OCI-M2 (cell line): ENCODE results near the gene EHD4.

ENCODE experiments used
- DNase-seq: peaks from one replicate; lab custom pipeline; 2025; ENCODE audit not compliant: unreplicated experiment; lab: John Stamatoyannopoulos, UW

EHD4 gene

DNA sequence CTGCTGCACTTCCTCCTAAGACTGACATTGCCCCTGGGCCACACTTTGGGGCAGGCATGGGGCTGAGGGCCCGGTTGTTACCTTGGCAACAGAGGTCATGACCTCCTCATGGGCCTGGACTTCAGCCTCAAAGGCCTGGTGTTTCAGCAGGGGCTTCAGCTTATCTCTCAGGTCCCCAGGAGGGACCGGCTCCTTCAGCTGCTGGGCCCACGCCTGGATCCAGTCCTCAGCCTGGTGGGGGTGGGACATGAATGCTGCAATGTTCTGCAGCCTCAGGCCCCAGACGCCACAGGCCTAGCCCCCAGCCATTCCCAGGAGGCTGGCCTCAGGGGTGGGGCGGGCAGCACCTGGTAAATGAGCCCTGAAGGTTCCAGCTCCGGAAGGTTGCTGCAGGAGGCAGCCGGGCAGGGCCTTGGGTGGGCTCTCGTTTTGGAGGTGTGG lies 106.1 kb downstream of the EHD4 start:
- no peak for DNase-seq

DNA sequence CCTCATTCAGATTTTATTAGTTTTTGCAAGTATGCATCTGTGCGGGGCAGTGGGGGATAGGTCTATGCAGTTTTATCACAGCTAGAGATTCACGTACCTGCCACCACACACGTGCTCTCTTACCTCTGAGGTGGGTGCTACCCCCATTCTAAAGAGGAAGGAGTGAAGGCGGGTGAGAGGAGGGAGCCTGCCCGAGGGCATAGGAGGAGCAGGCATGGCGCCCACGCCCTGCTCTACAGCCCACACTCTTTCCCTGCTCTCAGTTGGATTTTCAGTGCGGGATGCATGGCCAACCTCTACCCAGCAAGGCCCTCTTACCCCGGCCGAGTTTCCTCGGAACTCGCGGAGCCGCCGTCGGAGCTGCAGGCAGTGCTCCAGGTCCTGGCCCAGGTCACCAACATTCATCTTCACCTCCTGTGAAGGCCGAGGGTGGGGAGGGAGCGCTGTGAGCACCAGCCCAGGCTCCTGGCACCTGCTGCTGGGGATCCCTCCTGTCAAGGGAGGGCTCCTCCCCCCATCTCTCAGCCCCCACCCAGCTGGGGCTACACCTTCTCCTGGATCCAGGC lies 106.8 kb downstream of the EHD4 start:
- DNase-seq, result no peak

DNA sequence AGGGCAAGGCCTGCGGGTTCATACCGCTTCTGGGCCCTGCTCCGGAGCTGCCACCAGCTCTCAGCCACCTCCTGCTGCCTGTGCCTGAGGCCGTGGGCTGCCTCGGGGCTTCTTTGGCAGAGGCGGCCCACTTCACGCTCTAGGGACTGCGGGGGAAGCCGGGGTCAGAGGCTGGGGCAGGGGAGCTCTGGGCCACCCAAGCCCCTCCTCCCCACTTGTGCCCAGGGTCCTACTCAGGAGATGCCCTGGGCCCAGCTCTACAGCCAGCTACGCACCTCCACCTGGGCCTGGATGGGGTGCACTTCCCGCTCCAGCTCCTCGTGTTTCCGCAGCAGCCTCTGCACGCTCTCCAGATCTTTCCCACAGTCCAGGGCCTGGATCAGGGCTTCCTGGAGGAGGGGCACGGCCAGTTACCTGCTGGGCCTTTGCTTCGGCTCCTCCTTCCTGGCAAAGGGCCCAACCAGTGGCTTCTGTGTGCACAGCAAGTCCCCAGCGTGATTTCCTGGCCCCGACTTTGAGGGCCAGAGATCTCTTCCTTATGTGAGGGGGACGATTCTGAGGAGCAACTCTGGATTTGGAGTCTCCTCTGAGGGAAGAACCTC lies 109.7 kb downstream of the EHD4 start:
- DNase-seq, result no peak

DNA sequence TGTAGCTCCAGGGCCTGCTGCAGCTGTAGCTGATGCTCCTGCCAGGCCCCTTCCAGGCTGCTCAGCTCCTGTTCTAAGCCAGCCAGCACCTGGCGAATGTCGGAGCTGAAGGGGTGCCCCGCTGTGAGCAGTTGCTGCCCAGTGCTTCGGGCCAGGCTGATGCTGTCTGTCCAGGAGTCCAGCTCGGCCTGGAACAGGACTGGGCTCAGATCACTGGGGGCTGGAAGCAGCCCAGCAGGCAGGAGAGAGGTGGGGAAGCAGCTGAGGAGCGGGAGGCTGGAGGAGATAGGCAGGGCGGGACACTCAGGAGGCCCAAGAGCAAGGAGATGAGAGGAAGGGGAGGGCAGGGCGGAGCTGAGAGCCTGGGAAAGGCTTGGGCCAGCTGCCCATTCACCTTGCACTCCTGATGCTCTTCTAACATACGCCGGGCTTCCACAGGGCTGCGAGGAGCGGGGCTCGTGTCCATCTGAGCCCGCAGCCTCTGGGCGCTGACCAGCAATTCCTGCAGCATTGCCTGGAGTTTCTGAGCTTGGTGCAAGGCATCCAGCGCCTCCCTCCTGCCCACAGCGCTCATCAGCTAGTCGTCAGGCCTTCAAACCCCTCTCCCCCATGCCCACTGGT lies 110.5 kb downstream of the EHD4 start:
- DNase-seq, result no peak

DNA sequence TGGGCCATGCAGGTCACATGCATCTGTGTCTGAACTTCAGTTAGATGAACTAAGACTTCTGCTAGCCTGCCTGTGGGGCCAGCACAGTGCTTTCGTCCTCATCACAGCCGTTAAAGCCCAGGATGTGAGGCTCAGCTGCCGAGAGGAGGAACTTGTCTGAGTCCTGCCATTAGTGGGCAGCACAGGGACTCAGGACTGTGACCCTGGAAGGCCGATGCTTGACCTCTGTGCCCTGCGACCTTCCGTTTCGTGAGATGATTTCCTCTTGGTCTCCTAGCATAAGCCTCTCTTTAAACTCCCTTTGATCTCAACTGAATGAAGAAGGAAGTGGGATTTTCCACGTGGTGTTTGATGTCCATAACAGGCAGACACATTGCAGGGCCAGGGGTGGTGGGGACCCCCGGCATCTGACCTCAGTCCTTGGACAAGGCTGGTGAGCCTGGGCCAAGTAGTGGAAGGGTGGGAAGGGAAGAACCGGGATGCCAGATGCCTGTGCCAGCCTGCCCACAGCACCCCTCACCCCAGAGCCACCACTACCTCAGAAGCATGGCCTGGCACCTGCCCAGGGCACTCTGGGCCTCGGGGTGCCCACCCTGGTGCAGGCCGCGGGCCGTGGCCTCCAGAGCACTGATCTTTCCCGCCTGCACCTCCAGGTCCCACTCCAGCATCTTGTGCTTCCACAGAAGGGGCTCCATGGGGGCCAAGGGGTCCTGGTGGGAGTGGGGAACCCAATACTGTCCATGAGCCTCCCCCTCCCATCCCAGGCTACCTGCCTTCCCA lies 112.1 kb downstream of the EHD4 start:
- no peak for DNase-seq

DNA sequence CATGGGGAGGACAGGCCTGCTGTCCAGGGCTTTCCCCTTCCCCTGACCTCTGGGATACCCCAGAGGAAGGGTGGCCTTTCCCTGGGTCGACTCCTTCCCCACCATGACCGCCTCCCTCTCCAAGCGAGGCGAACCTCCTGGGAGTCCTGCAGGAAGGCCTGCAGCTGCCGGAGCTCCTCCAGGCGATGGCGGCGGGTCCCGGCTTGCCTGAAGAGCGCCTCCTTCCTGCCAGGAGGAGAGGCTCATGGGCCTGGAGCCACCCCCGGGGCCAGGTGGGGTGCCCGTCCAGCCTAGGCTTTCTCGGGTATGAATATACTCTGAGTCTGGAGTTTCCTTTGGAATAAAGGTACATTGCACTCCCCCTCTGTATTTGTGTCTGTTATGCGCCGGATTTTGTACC lies 113.6 kb downstream of the EHD4 start:
- DNase-seq, result no peak

DNA sequence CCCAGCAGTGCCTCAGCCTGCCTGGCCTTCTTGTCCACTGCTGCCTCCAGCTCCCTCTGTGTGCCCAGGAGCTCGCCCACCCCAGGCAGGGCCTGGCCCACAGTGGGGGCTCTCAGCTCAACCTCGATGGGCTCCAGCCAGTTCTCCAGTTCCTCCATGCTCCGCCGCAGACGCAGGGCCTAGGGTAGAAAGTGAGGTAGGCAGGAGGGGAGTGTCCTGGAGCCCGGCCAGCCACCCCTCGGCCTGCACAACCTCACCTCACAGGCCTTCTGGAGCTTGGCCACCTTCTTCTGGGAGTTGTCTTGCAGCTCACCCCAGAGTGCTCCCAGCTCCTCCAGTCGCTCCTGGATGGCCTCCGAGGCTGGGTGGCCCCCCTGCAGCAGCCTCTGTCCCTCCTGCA lies 115.0 kb downstream of the EHD4 start:
- DNase-seq, result no peak

DNA sequence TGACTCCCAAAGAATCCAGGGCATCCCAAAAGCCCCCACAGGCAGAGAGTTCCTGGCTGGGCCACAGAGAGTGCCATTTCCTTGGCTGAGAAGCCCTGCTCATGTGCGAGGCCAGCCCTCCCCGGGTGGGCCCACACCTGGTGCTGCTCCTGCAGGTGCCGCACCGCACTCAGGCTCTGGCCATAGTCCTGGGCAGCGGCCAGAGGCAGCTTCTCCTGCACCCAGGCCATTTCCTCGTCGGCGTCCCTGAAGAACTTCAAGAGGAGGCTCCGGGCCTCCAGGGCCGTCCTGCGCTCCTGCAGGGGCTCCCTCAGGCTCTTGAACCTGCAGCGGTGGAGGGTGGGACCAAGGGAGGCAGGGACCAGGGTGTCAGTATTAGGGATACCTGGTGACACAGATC lies 115.6 kb downstream of the EHD4 start:
- DNase-seq, result no peak

DNA sequence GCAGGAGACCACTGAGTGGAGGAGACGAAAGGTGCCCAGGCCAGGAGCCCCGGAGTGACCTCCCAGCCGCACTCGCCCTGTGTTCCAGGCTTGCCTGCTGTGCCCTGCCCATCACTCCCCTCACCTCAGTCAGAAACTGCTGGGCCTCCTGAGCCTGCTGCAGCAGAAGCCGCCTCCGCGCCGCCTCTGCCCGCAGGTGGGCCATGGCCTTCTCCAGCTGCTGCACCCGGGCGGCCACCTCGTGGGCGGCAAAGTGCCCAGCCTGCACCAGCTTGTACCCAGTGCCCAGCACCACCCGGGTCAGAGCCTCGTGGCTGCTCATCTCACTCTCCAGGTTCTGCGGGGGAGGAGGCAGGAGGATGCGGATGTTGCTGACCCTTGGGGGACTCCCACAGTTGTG lies 116.1 kb downstream of the EHD4 start:
- no peak for DNase-seq

DNA sequence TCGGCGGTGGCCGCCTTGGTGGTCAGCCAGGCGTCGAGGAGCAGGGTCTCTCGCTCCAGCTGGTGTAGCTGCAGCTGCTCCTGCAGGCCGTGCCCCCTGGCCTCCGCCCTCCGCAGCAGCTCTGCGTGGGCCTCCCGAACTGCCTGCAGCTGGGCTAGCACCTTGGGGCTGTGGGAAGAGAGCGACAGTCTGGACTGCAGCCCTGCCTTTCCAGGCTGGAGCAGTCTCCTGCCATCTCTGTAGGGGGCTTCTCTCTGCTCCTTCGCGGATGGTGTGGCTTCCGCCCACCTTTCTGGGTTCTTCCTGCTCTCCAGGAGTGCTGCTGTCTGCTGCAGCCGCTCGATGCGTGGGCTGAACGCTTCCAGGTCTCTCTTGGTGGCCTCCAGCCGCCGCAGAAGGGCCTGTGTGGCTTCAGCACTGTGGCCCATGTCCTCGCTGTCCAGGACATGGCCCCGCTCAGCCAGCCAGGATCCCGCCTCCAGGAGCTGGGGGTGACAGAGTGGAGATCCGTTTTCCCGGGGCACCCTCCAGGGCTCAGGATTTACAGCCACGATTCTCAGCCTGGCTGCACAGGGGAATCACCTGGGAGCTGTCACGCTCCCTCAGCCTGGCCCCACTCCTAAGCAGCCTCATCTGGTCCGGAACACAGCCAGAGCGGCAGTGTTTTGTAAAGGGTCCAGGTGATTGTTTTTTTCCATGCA lies 116.9 kb downstream of the EHD4 start:
- DNase-seq, result no peak

DNA sequence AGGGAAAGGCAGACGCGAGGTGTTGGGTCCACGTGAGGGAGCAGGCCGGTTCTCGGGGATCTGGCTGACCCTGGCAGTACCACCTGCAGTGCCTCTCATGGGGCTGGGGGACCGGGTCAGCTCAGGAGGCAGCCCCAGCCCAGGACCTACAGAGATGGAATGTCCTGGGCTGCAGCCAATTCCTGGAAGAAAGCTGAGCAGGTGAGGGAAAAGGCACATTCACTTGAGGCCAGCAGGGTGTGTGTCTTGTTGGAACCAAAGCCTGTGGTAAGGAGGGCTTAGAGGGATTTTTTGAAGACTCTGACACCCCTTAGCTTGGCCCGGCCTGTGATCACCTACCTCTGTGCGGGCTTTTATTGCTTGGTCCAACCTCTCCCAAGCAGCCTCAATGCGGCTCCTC lies 117.9 kb downstream of the EHD4 start:
- DNase-seq, result no peak

DNA sequence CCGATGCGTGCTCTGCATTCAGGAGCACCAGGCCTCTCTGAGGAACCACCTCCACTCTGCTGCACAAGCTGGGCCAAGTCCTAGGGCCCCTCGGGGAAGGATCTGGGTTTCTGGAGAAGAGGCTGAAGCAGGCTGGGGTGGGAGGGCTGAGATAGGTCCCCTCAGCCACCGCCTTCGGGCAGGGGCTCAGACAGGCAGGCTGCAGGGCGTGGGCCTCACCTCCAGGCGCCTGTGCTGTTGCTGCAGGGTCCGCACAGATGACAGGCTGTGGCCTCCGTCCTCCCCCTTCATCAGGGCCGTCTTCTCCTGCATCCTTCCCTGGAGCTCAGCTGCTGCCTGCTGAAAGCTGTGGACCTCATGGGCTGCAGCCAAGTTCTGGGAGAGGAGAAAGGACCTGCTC lies 118.5 kb downstream of the EHD4 start:
- no peak for DNase-seq

DNA sequence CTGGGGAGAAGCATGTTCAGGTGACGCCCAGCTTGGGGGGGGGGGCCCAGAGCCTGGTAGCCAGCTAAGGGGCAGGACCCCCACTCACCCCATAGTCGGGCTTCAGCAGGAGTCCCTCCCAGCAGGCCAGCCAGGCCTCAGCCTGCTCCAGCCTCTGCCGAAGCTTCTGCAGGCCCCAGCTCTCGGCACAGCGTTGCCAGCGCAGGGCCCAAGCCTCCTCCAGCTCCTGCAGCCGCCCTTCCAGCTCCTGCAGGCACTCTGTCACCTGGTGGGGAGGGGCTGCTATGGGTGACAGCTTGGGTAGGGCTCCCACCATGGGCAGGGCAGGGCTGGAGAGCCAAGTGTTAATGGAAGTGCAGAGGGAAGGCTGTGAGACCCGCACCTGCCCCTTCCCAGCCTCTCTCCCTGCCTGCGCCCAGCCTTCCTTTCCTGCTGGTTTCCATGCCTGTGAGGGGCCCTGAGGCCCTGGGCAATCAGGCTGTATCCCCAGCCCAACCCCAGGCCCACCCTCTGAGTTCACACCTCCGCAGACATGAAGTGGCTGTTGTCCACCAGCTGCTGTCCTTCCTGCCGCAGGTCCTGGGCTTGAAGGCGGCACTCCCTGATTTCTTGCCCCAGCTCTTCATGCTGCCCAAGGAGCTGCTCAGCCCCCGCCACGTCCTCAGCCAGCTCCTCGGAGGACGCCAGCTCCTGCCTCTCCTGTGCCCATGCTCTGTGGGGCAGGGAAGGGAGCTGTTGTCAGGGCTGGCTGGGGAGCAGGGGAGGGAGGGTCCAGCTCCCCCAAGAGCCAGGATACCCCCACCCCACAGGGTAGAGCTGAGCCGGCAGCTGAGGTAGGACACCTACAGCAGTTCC lies 119.4 kb downstream of the EHD4 start:
- no peak for DNase-seq

DNA sequence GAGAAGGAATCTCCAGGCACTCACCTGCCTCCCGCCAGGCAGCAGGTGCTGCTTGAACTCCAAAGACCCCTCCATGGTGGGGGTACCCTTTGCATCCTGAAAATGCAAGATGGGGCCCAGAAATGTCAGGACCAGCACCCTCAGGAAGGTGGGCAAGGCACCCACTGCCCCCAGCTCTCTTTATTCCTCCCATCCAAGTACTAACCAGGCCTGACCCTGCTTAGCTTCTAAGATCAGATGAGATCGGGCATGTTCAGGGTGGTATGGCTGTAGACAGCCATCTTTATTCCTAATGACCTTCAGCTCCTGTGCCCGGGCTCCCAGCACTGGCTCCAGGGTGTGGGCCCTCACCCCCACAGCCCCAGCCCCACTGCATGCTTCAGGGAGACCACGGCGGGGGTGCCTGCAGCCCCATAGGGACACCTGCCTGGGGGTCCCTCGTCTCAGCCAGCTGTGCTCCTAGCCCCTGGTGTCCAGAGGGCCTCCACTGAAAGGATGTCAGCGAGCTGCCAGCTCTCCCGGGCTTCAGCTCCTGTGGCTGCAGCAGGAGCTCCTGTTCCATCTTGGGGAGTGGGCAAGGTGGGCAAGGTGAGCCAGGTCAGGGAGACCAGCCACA lies 120.5 kb downstream of the EHD4 start:
- DNase-seq, result no peak

DNA sequence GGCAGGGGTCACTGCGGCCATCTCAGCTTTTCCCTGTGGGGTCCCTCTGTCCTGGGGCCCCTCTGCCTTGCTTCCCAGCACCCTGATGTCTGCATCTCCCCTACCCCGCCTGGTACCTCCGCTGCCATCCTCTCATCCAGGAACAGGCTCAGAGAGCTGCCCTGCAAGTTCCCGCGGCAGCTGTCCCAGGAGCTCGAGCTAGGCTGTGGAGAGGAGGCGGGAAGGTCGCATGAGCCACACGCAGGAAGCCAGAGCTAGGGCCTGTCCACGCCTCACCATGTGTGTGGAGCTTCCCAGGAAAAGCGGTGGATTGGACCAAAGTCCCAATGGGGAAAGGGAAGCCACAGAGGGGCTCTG lies 121.2 kb downstream of the EHD4 start:
- no peak for DNase-seq

DNA sequence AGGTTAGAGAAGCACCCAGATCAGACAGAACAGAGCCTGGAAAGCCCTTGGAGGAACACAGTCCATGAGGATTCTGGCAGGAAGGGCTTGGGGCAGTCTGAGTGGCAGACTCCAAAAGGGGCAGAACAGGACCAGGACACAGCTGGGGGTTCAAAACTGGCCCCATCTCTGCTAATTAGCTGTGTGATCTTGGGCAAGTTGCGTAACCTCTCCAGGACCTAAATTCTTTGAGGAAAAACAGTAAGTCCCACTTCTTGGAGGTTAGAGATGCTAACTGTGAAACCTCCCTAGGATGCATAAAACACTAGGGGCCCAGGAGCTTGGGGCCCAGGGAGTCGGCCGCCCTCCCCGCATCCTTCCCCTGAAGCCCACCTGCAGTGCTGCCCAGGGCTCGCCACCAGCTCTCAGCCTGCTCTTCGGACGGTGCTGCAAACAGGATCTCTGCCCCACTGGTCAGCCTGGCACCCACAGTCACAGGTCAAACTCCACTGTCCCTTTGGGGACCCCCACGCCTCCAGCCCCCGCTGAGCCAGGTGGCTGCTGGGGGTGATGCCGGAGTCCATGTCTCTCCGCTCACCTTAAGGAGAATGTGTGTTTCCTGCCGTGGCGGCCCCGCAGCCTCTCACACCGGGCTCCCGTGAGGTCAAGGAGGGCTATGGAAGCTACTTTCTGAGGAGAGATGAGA lies 121.7 kb downstream of the EHD4 start:
- no peak for DNase-seq

DNA sequence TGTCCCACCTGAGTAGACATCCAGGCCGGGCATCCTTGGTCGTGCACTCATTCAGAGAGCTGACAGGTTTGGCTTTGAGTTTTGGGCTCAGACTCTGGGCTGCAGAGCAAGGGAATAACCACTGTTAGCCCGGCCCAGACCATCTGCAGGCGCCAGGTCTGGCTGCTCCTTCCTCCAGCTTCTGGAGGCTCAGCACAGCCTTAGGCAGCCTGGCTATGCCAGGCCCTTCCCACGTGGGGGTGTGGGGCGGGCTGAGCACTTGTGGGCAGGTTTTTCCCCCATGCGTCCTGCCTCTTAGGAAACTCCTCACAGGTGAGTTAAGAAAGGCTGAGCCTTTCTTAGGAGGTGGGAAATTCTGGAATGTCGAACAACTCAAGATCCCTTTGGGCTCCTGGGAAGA lies 122.5 kb downstream of the EHD4 start:
- no peak for DNase-seq

DNA sequence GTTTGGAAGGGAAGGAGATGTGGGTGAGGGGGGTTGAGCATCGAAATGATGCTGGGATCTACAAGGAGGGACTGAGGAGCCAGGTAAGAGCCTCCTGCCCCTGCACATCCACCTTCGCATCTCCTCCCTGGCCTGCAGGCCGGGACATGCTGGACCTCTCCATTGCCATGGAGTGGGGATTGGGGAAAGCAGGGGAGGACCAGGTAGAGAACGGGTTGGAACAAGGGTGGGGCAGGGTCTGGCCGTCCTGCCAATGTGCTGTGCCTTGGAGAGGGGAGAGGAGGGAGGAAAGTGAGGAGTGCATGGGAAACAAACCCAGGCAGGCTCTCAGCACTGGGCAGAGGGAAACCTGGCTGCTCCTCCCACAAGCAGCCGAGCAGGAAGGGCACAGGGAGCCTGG lies 123.2 kb downstream of the EHD4 start:
- no peak for DNase-seq

DNA sequence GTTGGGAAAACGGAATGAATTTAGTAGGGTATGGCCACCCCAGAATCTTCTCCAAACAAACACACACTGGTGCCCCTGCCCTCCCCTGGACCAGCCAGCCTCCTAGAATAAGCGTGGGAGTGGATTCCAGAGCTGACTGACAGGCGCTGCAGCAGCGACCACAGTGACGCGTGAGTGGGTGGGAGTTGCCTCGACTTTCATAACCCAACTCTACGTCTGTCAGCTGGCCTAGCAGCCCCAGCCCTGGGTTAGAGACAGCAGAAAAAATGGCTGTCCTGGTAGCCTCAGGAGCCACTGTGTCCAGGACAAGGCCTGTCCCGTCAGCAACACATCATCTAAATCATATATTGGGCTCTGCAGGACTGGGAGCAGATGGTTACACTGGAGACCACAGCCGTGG lies 123.7 kb downstream of the EHD4 start:
- no peak for DNase-seq

DNA sequence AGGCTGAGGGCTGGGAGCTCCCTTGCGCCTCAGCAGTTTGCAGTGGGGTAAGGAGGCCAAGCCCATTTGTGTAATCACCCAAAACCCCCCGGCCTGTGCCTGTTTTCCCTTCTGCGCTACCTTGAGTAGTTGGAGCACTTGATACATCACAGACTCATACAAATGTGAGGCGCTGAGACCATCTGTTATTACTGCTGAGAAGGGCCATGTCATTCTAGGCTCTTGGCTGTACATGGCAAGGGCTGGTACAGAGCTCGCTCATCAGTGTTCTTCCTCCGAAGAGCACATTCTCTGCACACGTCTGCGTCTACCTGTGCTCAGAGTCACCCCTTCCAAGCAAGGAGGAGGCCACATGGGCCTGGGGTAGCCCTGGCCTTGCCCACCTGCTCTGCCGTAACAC lies 124.4 kb downstream of the EHD4 start:
- no peak for DNase-seq
